SK-N-SH (cell line): ENCODE measurements around the gene SCGN. TPM values are rescaled to one million over a fixed set of nuclear protein-coding genes. Genes with fewer than 3 reads are reported as not detected.

Experiments
- CTCF ChIA-PET: fragments of 300-600, 350-600 bp; formaldehyde crosslinking; extraction: SDS; loops from one replicate; lab custom pipeline; 2021; lab: Yijun Ruan, JAX
- POLR2A ChIA-PET: fragments of 350-600 bp; sonication (Branson Sonifier 250); formaldehyde crosslinking; extraction: SDS; loops from one replicate; lab custom pipeline; 2020; ENCODE audit warnings: antibody characterized with exemption, inconsistent platforms; lab: Yijun Ruan, JAX
- DNase-seq: peaks from one replicate; pipeline ENCODE4 v3.0.0; 2012
- H2AFZ ChIP-seq: fragments of 200-600 bp; sonication (generic); 2 replicates; pipeline ENCODE4 v1.8.1; 2016; ENCODE audit warnings: antibody characterized with exemption, mild to moderate bottlenecking, low read depth
- H3F3A ChIP-seq: fragments of 200-600 bp; sonication (generic); replicated peaks from 2 replicates; pipeline ENCODE3; 2016; ENCODE audit warnings: antibody characterized with exemption, mild to moderate bottlenecking; ENCODE audit not compliant: insufficient read depth
- H3K27ac ChIP-seq, 2 experiments: fragments of 200-500 bp in 1 of 2; fragments of 200-600 bp in 1 of 2; sonication (Bioruptor generic) in 1 of 2; sonication (generic), shearing (Covaris generic) in 1 of 2; 2 replicates each; pipeline versions ENCODE4 v1.5.1 to v1.6.1; 2014 to 2016; ENCODE audit warnings: low read depth in 2 of 2, inconsistent platforms in 1 of 2, low read length in 1 of 2, mild to moderate bottlenecking in 1 of 2, mixed read lengths in 1 of 2
- H3K27me3 ChIP-seq: fragments of 200-600 bp; sonication (generic), shearing (Covaris generic); 2 replicates; pipeline ENCODE4 v1.6.1; 2016; ENCODE audit warnings: mixed run types; ENCODE audit not compliant: insufficient read depth
- H3K36me3 ChIP-seq, 2 experiments: fragments of 200-500 bp in 1 of 2; fragments of 200-600 bp in 1 of 2; sonication (Bioruptor generic) in 1 of 2; sonication (generic) in 1 of 2; replicated peaks in 1 of 2; 2 replicates each; pipeline versions ENCODE3 to v1.5.1; 2014 to 2016; ENCODE audit warnings: low read length in 1 of 2, mild to moderate bottlenecking in 1 of 2; ENCODE audit not compliant: insufficient read depth in 2 of 2, control insufficient read depth in 1 of 2
- H3K4me1 ChIP-seq, 2 experiments: fragments of 200-500 bp in 1 of 2; fragments of 200-600 bp in 1 of 2; sonication (Bioruptor generic) in 1 of 2; sonication (generic), shearing (Covaris generic) in 1 of 2; 2 replicates each; pipeline versions ENCODE4 v1.5.1 to v1.6.1; 2014 to 2016; ENCODE audit warnings: low read depth in 1 of 2, low read length in 1 of 2, mixed run types in 1 of 2; ENCODE audit not compliant: insufficient read depth in 2 of 2, control insufficient read depth in 1 of 2
- H3K4me2 ChIP-seq: fragments of 200-600 bp; sonication (generic), shearing (Covaris generic); 2 replicates; pipeline ENCODE4 v1.6.1; 2017; ENCODE audit warnings: mixed run types
- H3K4me3 ChIP-seq, 2 experiments: fragments of 200-500 bp in 1 of 2; fragments of 200-600 bp in 1 of 2; sonication (Bioruptor generic) in 1 of 2; sonication (generic), shearing (Covaris generic) in 1 of 2; 2 replicates each; pipeline versions ENCODE4 v1.5.1 to v1.8.1; 2014 to 2016; ENCODE audit warnings: low read depth in 2 of 2, inconsistent platforms in 1 of 2, low read length in 1 of 2, mild to moderate bottlenecking in 1 of 2, mixed read lengths in 1 of 2, moderate library complexity in 1 of 2
- H3K79me2 ChIP-seq: fragments of 200-600 bp; sonication (generic); 2 replicates; pipeline ENCODE4 v1.8.1; 2017; ENCODE audit warnings: mild to moderate bottlenecking; ENCODE audit not compliant: insufficient read depth
- H3K9ac ChIP-seq: fragments of 200-600 bp; sonication (generic); 2 replicates; pipeline ENCODE4 v1.6.1; 2017; ENCODE audit warnings: mixed run types
- H3K9me2 ChIP-seq: fragments of 200-600 bp; sonication (generic); 2 replicates; pipeline ENCODE4 v1.6.1; 2017; ENCODE audit warnings: mixed run types
- H3K9me3 ChIP-seq: fragments of 200-600 bp; sonication (generic); 2 replicates; pipeline ENCODE4 v1.6.1; 2017; ENCODE audit warnings: mixed run types, mild to moderate bottlenecking, moderate library complexity
- H4K20me1 ChIP-seq: fragments of 200-600 bp; sonication (generic); 2 replicates; pipeline ENCODE4 v1.6.1; 2017; ENCODE audit warnings: mild to moderate bottlenecking, mixed run types; ENCODE audit not compliant: insufficient read depth
- CHD2 ChIP-seq: fragments of 150-350 bp; IDR thresholded peaks from 2 replicates; pipeline ENCODE4 v1.6.1; 2018; ENCODE audit warnings: low read length; ENCODE audit not compliant: partially characterized antibody
- CTCF ChIP-seq: fragments of 200-600 bp; sonication (generic); IDR thresholded peaks from 2 replicates; pipeline ENCODE4 v1.6.1; 2017; ENCODE audit warnings: antibody characterized with exemption, mild to moderate bottlenecking, moderate library complexity
- EP300 ChIP-seq, 2 experiments: IDR thresholded peaks; 2 replicates each; pipeline versions ENCODE4 v1.4.0 to v1.6.1; 2012; ENCODE audit warnings: borderline replicate concordance in 1 of 2, low read depth in 1 of 2, low read length in 1 of 2
- FOXJ3 ChIP-seq: sonication (generic); formaldehyde crosslinking; IDR thresholded peaks from 2 replicates; pipeline ENCODE4 v1.5.1; 2020; ENCODE audit warnings: mild to moderate bottlenecking, missing genetic modification reagents
- GATA2 ChIP-seq: sonication (generic); formaldehyde crosslinking; IDR thresholded peaks from 2 replicates; pipeline ENCODE4 v1.5.0; 2020; ENCODE audit warnings: mild to moderate bottlenecking, missing genetic modification reagents
- POLR2AphosphoS5 ChIP-seq: IDR thresholded peaks from 2 replicates; pipeline ENCODE4 v1.6.1; 2012; ENCODE audit warnings: low read depth, low read length
- RAD21 ChIP-seq: IDR thresholded peaks from 2 replicates; pipeline ENCODE4 v1.6.1; 2012; ENCODE audit warnings: mild to moderate bottlenecking, low read length
- RCOR1 ChIP-seq: fragments of 150-350 bp; IDR thresholded peaks from 2 replicates; pipeline ENCODE4 v1.6.1; 2017; ENCODE audit warnings: antibody characterized with exemption, low read length
- REST ChIP-seq: IDR thresholded peaks from 2 replicates; pipeline ENCODE4 v1.6.1; 2012; ENCODE audit warnings: mild to moderate bottlenecking, low read depth, low read length, moderate library complexity
- RFX5 ChIP-seq: IDR thresholded peaks from 2 replicates; pipeline ENCODE4 v1.6.1; 2012; ENCODE audit warnings: mild to moderate bottlenecking, improper control_type of control experiment, low read length
- WGBS: methylation state at CpG from one replicate; pipeline ENCODE4 v1.1.6; 2017; ENCODE audit warnings: low lambda C conversion rate; 5-methylcytosine and 5-hydroxymethylcytosine counted together
- polyA plus RNA-seq, 3 experiments: library from polyadenylated mRNA; depleted of rRNA; stranded (reverse); fragments of >200 nt; gene quantifications; 2 replicates each; pipeline ENCODE4 v1.2.3, GENCODE V29; 2012
- TF ChIP-seq, protein P1 (sequence below): IDR thresholded peaks from 2 replicates; pipeline ENCODE4; 2012

The SCGN gene
- polyA plus RNA-seq, 1 of the 3 experiments (the other 2 are of a cell fraction): not detected

DNA sequence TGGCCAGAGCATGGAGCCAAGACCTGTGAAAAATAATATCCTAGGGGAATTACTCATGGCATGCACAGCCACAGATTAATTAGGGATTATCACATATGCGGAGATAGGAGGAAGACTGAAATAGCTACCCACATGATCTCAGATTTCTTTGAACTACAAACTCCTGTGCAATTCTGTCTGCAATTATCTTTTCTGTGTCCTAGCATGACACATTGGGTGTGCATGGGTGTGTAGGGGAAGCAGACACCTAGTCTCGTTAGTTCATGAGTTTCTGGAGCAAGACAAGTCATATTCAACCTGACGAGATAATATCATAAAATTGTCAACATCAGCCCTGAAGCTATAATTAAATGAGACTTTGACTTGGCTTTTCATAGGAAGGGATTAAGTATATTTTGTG is 98.9 kb downstream of the SCGN start:
- TF ChIP-seq GATA2 (CRISPR knock-in tag): no peak
- TF ChIP-seq, protein P1, sequence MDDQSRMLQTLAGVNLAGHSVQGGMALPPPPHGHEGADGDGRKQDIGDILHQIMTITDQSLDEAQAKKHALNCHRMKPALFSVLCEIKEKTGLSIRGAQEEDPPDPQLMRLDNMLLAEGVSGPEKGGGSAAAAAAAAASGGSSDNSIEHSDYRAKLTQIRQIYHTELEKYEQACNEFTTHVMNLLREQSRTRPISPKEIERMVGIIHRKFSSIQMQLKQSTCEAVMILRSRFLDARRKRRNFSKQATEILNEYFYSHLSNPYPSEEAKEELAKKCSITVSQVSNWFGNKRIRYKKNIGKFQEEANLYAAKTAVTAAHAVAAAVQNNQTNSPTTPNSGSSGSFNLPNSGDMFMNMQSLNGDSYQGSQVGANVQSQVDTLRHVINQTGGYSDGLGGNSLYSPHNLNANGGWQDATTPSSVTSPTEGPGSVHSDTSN: no peak
- no peak for TF ChIP-seq RCOR1
- TF ChIP-seq RFX5: no peak
- TF ChIP-seq FOXJ3 (CRISPR knock-in tag): no peak
- TF ChIP-seq CHD2: no peak
- TF ChIP-seq EP300 (IDR thresholded peaks at IDR 0.05; ENCODE audit: borderline replicate concordance in 1 of 2, low read depth in 1 of 2, low read length in 1 of 2): no peak
- no peak for TF ChIP-seq CTCF
- TF ChIP-seq REST: no peak
- no peak for TF ChIP-seq POLR2AphosphoS5
- no peak for TF ChIP-seq RAD21
- Histone ChIP-seq H3K27me3 (no peaks in the 10 kb centered on the region; the same call in 1 of the 2 replicates), H3K9me2 (no peaks in the 10 kb centered on the region), H3K79me2 (no peaks in the 10 kb centered on the region), H3F3A (no peaks in the 10 kb centered on the region), H3K9me3 (no peaks in the 10 kb centered on the region), H3K36me3 (no peaks in the 10 kb centered on the region), H3K9ac (no peak overlapping the region), H3K4me1 (no peaks in the 10 kb centered on the region), H3K4me3 (no peak overlapping the region), H3K27ac (no peak overlapping the region), H3K4me2 (no peak overlapping the region), H4K20me1 (no peaks in the 10 kb centered on the region), H2AFZ (no peak overlapping the region)
- no peak for DNase-seq
- WGBS: 19% methylated on average over 2 of the region's 3 CpGs
- POLR2A ChIA-PET: no interaction called here
- CTCF ChIA-PET: interaction anchor here (1.2 to 1.3 kb wide), 2 partner anchors 11 to 37 kb away, joined by 3 read pairs; no protein-coding TSS in a partner anchor

Other genes with a start within 250 kb of the SCGN start
- gene SLC17A4, start 102.5 kb downstream of the SCGN start, polyA plus RNA-seq (2012; rRNA removed): not detected in 2 replicates
- gene SLC17A1, start 179.8 kb downstream of the SCGN start, polyA plus RNA-seq (2012; rRNA removed): not detected in 2 replicates
- 0.08 TPM in 1 of 2 replicates, not detected in the other for gene SLC17A3, start 222.0 kb downstream of the SCGN start, polyA plus RNA-seq (2012; rRNA removed)